HepG2 (cell line): ENCODE results near the gene MBIP. TPM values are rescaled to one million over a fixed set of nuclear protein-coding genes. Genes with fewer than 3 reads are reported as not detected.

Experiments used
- ATAC-seq: fragments of 200-7000 bp; cut with Tn5 transposase; 3 replicates; pipeline ENCODE4 v1.9.1; 2020; ENCODE audit warnings: mild to moderate bottlenecking, moderate library complexity
- BruUV-seq: library from RNA; stranded (reverse); fragments of 400-500 nt; replicated peaks from 2 replicates; lab custom pipeline; 2021; lab: Mats Ljungman, UMichigan
- CTCF ChIA-PET: fragments of 300-600 bp; formaldehyde crosslinking; extraction: SDS; loops from one replicate; lab custom pipeline; 2021; ENCODE audit warnings: low total read pairs, inconsistent platforms, low intra/inter-chr PET ratio; lab: Yijun Ruan, JAX
- POLR2A ChIA-PET: fragments of 350-600 bp; sonication (Branson Sonifier 250); formaldehyde crosslinking; loops from one replicate; lab custom pipeline; 2020; ENCODE audit warnings: antibody characterized with exemption, inconsistent platforms; lab: Yijun Ruan, JAX
- DNase-seq: peaks from one replicate; pipeline ENCODE4 v3.0.0-alpha.2; 2015; ENCODE audit warnings: low spot score
- FAIRE-seq: peaks from 3 replicates; lab custom pipeline; 2011; peaks lifted over from hg19 to GRCh38; lab: Jason Lieb, UNC
- H2AFZ ChIP-seq: one replicate; pipeline ENCODE4 v1.6.1; 2011; ENCODE audit warnings: low read length, inconsistent platforms
- H3K27ac ChIP-seq: fragments of 300-600 bp; 3 replicates; pipeline ENCODE4 v1.8.0; 2011; ENCODE audit warnings: mixed run types, mild to moderate bottlenecking, mixed read lengths, low read length, inconsistent platforms; ENCODE audit not compliant: insufficient read depth; ENCODE audit errors: extremely low read length
- H3K27me3 ChIP-seq, 2 experiments: fragments of 200-600 bp in 1 of 2; 2 replicates in 1 of 2; 3 replicates in 1 of 2; pipeline versions ENCODE4 v1.6.0 to v1.8.0; 2011; ENCODE audit warnings: low read length in 2 of 2, mild to moderate bottlenecking in 2 of 2, moderate library complexity in 2 of 2, inconsistent platforms in 1 of 2; ENCODE audit not compliant: insufficient read depth in 2 of 2, control insufficient read depth in 1 of 2
- H3K36me3 ChIP-seq, 2 experiments: fragments of 200-600 bp in 1 of 2; replicated peaks in 1 of 2; 2 replicates in 1 of 2; 3 replicates in 1 of 2; pipeline versions ENCODE4 v1.5.1 to v1.8.0; 2011; ENCODE audit warnings: low read length in 2 of 2, inconsistent platforms in 1 of 2; ENCODE audit not compliant: insufficient read depth in 2 of 2, control insufficient read depth in 1 of 2
- H3K4me1 ChIP-seq: 2 replicates; pipeline ENCODE4 v1.5.1; 2012; ENCODE audit warnings: low read length, inconsistent platforms; ENCODE audit not compliant: insufficient read depth
- H3K4me2 ChIP-seq: 2 replicates; pipeline ENCODE4 v1.6.0; 2011; ENCODE audit warnings: low read depth, low read length, inconsistent platforms
- H3K4me3 ChIP-seq, 3 experiments: fragments of 200-600 bp in 1 of 3; sonication (generic), shearing (Covaris generic) in 1 of 3; replicated peaks in 1 of 3; 2 replicates each; pipeline ENCODE4 v1.5.1; 2011 to 2016; ENCODE audit warnings: low read length in 3 of 3, inconsistent platforms in 2 of 3, low read depth in 2 of 3, mild to moderate bottlenecking in 2 of 3, control low read depth in 1 of 3, mixed read lengths in 1 of 3; ENCODE audit not compliant: insufficient read depth in 1 of 3
- H3K79me2 ChIP-seq: one replicate; pipeline ENCODE4 v1.6.1; 2011; ENCODE audit warnings: low read length, inconsistent platforms; ENCODE audit not compliant: insufficient read depth
- H3K9ac ChIP-seq: 2 replicates; pipeline ENCODE4 v1.6.0; 2011; ENCODE audit warnings: mild to moderate bottlenecking, low read depth, low read length, inconsistent platforms; ENCODE audit not compliant: insufficient read depth
- H3K9me3 ChIP-seq: 2 replicates; pipeline ENCODE4 v1.5.1; 2012; ENCODE audit warnings: mild to moderate bottlenecking, low read length
- H4K20me1 ChIP-seq: 2 replicates; pipeline ENCODE4 v1.6.0; 2011; ENCODE audit warnings: inconsistent platforms, mild to moderate bottlenecking, low read length, moderate library complexity; ENCODE audit not compliant: insufficient read depth
- DBP ChIP-seq: sonication (generic); formaldehyde crosslinking; IDR thresholded peaks from 2 replicates; pipeline ENCODE4 v1.4.0; 2020; ENCODE audit warnings: missing genetic modification reagents; ENCODE audit errors: not compliant biosample characterization
- HCFC1 ChIP-seq: fragments of 150-350 bp; IDR thresholded peaks from 2 replicates; pipeline ENCODE4 v1.6.1; 2014; ENCODE audit warnings: low read depth, low read length
- JUND ChIP-seq: sonication (generic); formaldehyde crosslinking; IDR thresholded peaks from 2 replicates; pipeline ENCODE4 v1.8.0; 2022; ENCODE audit warnings: mild to moderate bottlenecking, missing genetic modification reagents
- KDM3A ChIP-seq: IDR thresholded peaks from 2 replicates; pipeline ENCODE4 v1.6.1; 2018; ENCODE audit warnings: low read depth, missing compliant biosample characterization
- KLF6 ChIP-seq: IDR thresholded peaks from 2 replicates; pipeline ENCODE4 v1.8.0; 2016; ENCODE audit warnings: missing biosample characterization, missing genetic modification reagents
- SMAD9 ChIP-seq: sonication (generic); formaldehyde crosslinking; IDR thresholded peaks from 2 replicates; pipeline ENCODE4 v1.5.1; 2020; ENCODE audit warnings: mild to moderate bottlenecking, missing genetic modification reagents
- ZNF281 ChIP-seq: sonication (generic); formaldehyde crosslinking; IDR thresholded peaks from 2 replicates; pipeline ENCODE4 v1.4.0; 2020; ENCODE audit warnings: missing genetic modification reagents, borderline replicate concordance
- WGBS: methylation state at CpG from one replicate; pipeline ENCODE4 v1.1.6; 2017; ENCODE audit warnings: low lambda C conversion rate; 5-methylcytosine and 5-hydroxymethylcytosine counted together
- in situ Hi-C: cut with HindIII; loops from 2 replicates; pipeline ENCODE4 v1.10.0; 2017; ENCODE audit warnings: low pct_unique_long_range_greater_than_20kb; ENCODE audit not compliant: extremely low pct_ligation_motif_present
- intact Hi-C: fragments of 100-400 bp; cut with micrococcal nuclease; formaldehyde crosslinking; loops from one replicate; pipeline ENCODE4 v1.10.0; 2022; ENCODE audit not compliant: unreplicated experiment
- polyA plus RNA-seq, 8 experiments: library from polyadenylated mRNA; depleted of rRNA in 3 of 8; stranded (reverse) in 7 of 8; unstranded in 1 of 8; fragments of >200 nt; fragmentation: Illumina TruSeq in 4 of 8; extraction: Trizol in 4 of 8; gene quantifications; 2 replicates each; pipeline versions ENCODE4 v1.2.1 to v1.2.3, GENCODE V29; 2011 to 2016; ENCODE audit warnings: low read depth in 4 of 8, missing spikeins in 1 of 8, mixed read lengths in 1 of 8; ENCODE audit not compliant: insufficient read depth in 1 of 8
- total RNA-seq, 5 experiments: library from RNA; depleted of rRNA; stranded (reverse); fragments of >200 nt; fragmentation: Illumina TruSeq; extraction: Trizol; gene quantifications; 2 replicates each; pipeline ENCODE4 v1.2.3, GENCODE V29; 2016; ENCODE audit warnings: low read depth in 1 of 5

MBIP gene
- total and polyA plus RNA-seq, 2 of the 13 experiments (the other 11 are each of a cell fraction or from before 2014, with no cell fraction given): 48.1 to 48.6 TPM

DNA sequence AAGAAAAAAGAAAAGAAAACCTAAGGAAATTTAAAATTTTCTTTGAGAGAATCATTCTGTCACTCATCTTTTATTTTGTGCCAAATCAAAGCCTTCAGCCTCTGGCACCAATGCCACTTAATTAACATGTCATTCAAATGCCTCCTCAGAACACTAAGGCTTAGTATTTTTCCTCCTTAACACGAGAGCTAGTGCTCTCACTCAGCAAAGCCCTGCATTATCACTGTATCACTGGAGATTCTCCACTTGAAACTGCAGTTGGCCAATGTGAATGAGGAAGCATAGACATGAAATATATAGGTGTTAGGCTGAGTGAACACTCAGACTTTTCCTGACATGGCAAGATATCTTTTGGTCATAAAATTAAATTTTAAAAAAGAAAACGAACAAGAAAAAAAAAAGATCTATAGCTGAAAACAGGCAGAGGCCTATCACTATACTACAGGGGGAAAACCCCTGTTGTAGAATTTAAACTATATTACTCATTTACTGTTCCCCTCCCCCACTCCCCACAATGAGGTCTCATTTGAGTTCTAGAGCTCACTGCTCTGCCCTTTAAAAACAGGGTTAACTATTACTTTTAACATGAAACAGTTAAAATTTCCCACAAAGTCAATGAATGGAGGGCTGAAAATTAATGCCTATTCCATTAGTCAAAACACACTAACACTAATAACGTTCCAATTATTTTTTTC lies 5.1 kb downstream of the MBIP start:
- Histone ChIP-seq H3K4me2 (no peak overlapping the region), H3K4me1 (peaks cover 18% of the 10 kb centered on the region), H3K27me3 (peaks cover 0 to 4% of the 10 kb centered on the region in 2 experiments; a peak in 1 of 5 replicates), H4K20me1 (peaks cover 22% of the 10 kb centered on the region), H3K4me3 (no peak overlapping the region), H3K9me3 (no peaks in the 10 kb centered on the region), H3K79me2 (peaks cover 58% of the 10 kb centered on the region), H2AFZ (no peak overlapping the region), H3K27ac (no peak overlapping the region), H3K9ac (no peak overlapping the region), H3K36me3 (peaks cover 17 to 28% of the 10 kb centered on the region in 2 experiments)
- in situ Hi-C loops (no loop called here), intact Hi-C loops (no loop called here)
- ChIA-PET POLR2A (no interaction called here), CTCF (no interaction called here)
- TF ChIP-seq KLF6 (CRISPR knock-in tag): no peak
- TF ChIP-seq KDM3A (CRISPR knock-in tag): no peak
- no peak for TF ChIP-seq SMAD9 (CRISPR knock-in tag)
- 0 out of 2 replicates have a peak, but pooled peaks have one; percentile 11 for TF ChIP-seq JUND
- TF ChIP-seq DBP (CRISPR knock-in tag): no peak
- TF ChIP-seq HCFC1: no peak
- peak; percentile 45; the same call in 1 of the 2 replicates for TF ChIP-seq ZNF281
- ATAC-seq (no peak), FAIRE-seq (no peak), DNase-seq (no peak)
- WGBS: 96% methylated on average over 3 of the region's 3 CpGs
- no TSS peak for BruUV-seq
